Adrenal gland (tissue), 5 donors: Measurements from ENCODE around the gene PTK6.

Source experiments
- POLR2A ChIP-seq, 2 donors: fragments of 450-650 bp; IDR thresholded peaks; one replicate each; pipeline ENCODE4 v1.6.1; 2017; ENCODE audit warnings: antibody characterized with exemption in 2 of 2, mild to moderate bottlenecking in 2 of 2, moderate library complexity in 1 of 2
- TF ChIP-seq, protein P1 (sequence below), 6 experiments: fragments of 450-650 bp in 4 of 6; fragments of 200-600 bp in 2 of 6; sonication (generic) in 1 of 6; IDR thresholded peaks; 1 replicate in 5 of 6; 2 replicates in 1 of 6; pipeline versions ENCODE4 v1.5.1 to v1.8.0; 2016 to 2021; ENCODE audit warnings: antibody characterized with exemption in 6 of 6, mild to moderate bottlenecking in 2 of 6, moderate library complexity in 1 of 6
- donor health status: DM: no; HTN: no; CAD: no.

DNA sequence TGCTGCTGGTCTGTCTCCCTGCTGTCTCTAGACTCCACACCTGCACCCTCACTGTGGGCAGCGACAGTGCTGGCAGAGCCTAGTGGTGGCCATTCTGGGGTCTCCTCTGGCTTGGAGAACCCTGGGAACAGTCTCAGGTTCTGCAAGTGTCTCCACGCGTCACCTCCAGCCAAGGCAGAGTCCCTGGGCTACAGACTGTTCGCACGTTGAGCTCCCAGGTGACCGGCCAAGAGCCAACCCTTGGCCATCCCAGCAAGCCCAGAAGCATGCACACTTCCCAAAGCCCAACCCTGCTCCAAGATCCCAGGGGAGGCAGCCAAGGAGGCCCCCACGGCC is 43.1 kb downstream of the PTK6 start:
- TF ChIP-seq, protein P1, sequence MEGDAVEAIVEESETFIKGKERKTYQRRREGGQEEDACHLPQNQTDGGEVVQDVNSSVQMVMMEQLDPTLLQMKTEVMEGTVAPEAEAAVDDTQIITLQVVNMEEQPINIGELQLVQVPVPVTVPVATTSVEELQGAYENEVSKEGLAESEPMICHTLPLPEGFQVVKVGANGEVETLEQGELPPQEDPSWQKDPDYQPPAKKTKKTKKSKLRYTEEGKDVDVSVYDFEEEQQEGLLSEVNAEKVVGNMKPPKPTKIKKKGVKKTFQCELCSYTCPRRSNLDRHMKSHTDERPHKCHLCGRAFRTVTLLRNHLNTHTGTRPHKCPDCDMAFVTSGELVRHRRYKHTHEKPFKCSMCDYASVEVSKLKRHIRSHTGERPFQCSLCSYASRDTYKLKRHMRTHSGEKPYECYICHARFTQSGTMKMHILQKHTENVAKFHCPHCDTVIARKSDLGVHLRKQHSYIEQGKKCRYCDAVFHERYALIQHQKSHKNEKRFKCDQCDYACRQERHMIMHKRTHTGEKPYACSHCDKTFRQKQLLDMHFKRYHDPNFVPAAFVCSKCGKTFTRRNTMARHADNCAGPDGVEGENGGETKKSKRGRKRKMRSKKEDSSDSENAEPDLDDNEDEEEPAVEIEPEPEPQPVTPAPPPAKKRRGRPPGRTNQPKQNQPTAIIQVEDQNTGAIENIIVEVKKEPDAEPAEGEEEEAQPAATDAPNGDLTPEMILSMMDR (IDR thresholded peaks at IDR 0.05) = no peak
- no peak for TF ChIP-seq POLR2A (IDR thresholded peaks at IDR 0.05)
